ENCODE measurements around the gene IFNA2. TPM values are rescaled to one million over a fixed set of nuclear protein-coding genes. Genes with fewer than 3 reads are reported as not detected.

The IFNA2 gene
- total and polyA plus RNA-seq, 8 donors: not detected

DNA sequence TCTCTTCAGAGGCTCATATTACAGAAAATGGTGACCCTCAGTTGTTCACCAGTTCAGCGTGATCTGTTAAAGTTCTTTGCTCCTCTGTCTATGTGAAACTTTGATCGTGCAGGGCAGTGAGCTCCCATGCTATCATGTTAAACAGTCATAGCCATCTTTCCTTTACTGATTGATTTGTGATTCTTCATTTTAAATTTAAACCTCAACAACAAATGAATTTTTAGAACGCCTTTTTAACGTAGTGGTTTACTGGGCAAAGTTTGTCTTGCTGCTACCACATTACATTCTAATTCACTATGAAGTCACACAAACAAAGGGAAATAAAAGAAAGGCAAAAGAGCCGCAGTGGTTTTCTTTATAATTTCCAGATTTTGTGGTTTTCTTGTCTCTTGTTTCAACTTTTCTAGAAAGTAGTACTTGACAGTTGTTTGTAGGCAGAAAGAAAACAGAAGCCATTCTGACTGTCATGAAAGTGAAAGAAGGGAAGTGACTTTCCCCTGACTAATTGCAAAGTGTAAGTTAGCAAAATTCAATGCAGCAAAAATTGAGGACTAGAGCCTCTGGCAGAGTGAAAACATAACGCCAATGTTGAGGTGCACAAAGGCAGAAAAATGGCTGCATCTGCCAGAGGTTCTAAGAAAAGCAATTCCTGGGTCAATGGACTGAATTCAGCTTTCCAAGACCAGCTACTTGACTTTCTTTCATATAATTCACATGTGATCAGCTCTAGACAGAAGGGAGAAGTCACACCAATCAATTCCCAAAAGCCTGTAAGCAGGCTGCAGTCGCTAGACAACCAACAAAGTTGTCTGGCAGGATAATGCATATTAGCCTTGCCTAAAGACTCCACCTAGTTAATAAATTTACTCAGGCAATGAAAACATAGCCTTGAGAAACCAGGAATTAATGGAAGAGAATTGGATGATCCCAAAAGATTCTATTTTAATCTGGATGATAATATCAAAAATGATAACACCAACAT is 27.4 kb downstream of the IFNA2 start:
- TF ChIP-seq, protein P1, sequence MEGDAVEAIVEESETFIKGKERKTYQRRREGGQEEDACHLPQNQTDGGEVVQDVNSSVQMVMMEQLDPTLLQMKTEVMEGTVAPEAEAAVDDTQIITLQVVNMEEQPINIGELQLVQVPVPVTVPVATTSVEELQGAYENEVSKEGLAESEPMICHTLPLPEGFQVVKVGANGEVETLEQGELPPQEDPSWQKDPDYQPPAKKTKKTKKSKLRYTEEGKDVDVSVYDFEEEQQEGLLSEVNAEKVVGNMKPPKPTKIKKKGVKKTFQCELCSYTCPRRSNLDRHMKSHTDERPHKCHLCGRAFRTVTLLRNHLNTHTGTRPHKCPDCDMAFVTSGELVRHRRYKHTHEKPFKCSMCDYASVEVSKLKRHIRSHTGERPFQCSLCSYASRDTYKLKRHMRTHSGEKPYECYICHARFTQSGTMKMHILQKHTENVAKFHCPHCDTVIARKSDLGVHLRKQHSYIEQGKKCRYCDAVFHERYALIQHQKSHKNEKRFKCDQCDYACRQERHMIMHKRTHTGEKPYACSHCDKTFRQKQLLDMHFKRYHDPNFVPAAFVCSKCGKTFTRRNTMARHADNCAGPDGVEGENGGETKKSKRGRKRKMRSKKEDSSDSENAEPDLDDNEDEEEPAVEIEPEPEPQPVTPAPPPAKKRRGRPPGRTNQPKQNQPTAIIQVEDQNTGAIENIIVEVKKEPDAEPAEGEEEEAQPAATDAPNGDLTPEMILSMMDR (IDR thresholded peaks at IDR 0.05): no peak
- FAIRE-seq: no peak
- Histone ChIP-seq H3K27ac (no peak overlapping the region), H3K4me3 (no peak overlapping the region), H3K9me3 (no peaks in the 10 kb centered on the region), H3K36me3 (no peaks in the 10 kb centered on the region), H3K27me3 (no peaks in the 10 kb centered on the region), H3K4me1 (no peaks in the 10 kb centered on the region)
- 59 to 72% methylated on average over 7 of the region's 7 CpGs for WGBS, 2 donors
- intact Hi-C loops (cut with DNase I): no loop called here
- DNase-seq: no peak
- ATAC-seq: no peak

GRCh38 chr9:21350787-21351186 is 34.4 kb downstream of the IFNA2 start, which contains the start of gene IFNA6:
Gene IFNA6, minus strand, starts transcription at chr9:21350887. Its CDS starts 0 bp downstream, at chr9:21350887.
- H3K9me3 ChIP-seq: no peaks in the 10 kb centered on the region
- FAIRE-seq: no peak

DNA sequence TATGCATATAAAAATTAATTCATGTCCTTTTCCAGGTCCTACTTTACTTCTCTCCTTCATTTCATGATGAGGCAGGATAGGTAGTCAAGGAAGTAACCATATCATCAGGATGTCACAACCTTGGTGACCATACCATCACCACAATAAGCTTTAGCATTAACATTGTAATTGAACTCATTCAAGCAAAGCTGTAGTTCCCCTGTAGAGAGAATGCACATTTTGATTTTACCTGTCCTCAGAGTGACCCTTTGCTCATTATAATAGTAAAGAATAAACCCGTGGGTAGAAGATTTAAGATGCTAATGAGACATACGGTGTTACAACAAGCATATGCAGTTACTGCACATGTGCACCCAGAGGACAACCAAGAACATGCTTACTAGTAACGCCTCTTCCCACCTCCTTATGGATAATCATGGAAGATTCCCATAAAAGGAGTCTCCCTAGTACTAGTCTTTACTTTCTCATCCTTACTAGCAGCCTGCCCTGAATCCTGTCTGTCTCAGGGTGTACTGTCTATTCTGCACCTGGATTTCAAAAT is 36.7 kb downstream of the IFNA2 start:
- no peak for ATAC-seq
- no peak for FAIRE-seq
- 46 to 58% methylated on average over 3 of the region's 3 CpGs for WGBS, 2 donors

More at GRCh38 chr9:21350787-21351186, 34.4 kb downstream of the IFNA2 start, which contains the start of gene IFNA6:
- ATAC-seq: no peak
- Histone ChIP-seq H3K27me3 (no peaks in the 10 kb centered on the region), H3K36me3 (no peaks in the 10 kb centered on the region), H3K27ac (no peak within 1 kb of the TSS), H3K4me3 (no peak within 1 kb of the TSS), H3K4me1 (no peaks in the 10 kb centered on the region)
- no peak for DNase-seq
- 45 to 58% methylated on average over 1 of the region's 1 CpG for WGBS, 2 donors
- intact Hi-C loops (cut with DNase I): no loop called here
- TF ChIP-seq, protein P1 (IDR thresholded peaks at IDR 0.05): no peak

GRCh38 chr9:21340735-21341134 is 44.5 kb downstream of the IFNA2 start:
- ATAC-seq (no peak), FAIRE-seq (no peak), DNase-seq (no peak)
- 77 to 85% methylated on average over 4 of the region's 4 CpGs for WGBS, 2 donors
- intact Hi-C loops (cut with DNase I): no loop called here
- Histone ChIP-seq H3K4me3 (no peak overlapping the region), H3K4me1 (peaks cover 0 to 3% (median 3%) of the 10 kb centered on the region in 3 donors), H3K9me3 (no peaks in the 10 kb centered on the region), H3K27ac (no peak overlapping the region), H3K27me3 (no peaks in the 10 kb centered on the region), H3K36me3 (no peaks in the 10 kb centered on the region)
- TF ChIP-seq, protein P1 (IDR thresholded peaks at IDR 0.05): no peak

More for the DNA sequence above, 36.7 kb downstream of the IFNA2 start:
- no peak overlapping the region for H3K4me3 ChIP-seq
- H3K27ac ChIP-seq: no peak overlapping the region
- intact Hi-C loops (cut with DNase I): no loop called here
- no peaks in the 10 kb centered on the region for H3K36me3 ChIP-seq
- H3K4me1 ChIP-seq: no peaks in the 10 kb centered on the region
- H3K27me3 ChIP-seq: no peaks in the 10 kb centered on the region
- TF ChIP-seq, protein P1 (IDR thresholded peaks at IDR 0.05): no peak
- H3K9me3 ChIP-seq: no peaks in the 10 kb centered on the region
- DNase-seq: no peak

All from pancreas (tissue), 10 donors.